Fibroblast of upper back skin (primary cell): ENCODE measurements around the gene TMSB10.

ENCODE experiments used
- DNase-seq: peaks from one replicate; pipeline ENCODE4 v3.0.0-alpha.2; 2013

The TMSB10 gene

GRCh38 chr2:84880645-84881521, 24.6 kb upstream of the TMSB10 start, which contains the start of gene TRABD2A:
Gene TRABD2A (minus strand): TSS chr2:84881084. CDS start chr2:84881039, 45 bp downstream.
- no peak for DNase-seq

GRCh38 chr2:84881581-84882413, 23.7 kb upstream of the TMSB10 start:
- peak; percentile 81 for DNase-seq

GRCh38 chr2:84882414-84882738, 23.1 kb upstream of the TMSB10 start:
- no peak for DNase-seq

GRCh38 chr2:84882775-84883550, 22.5 kb upstream of the TMSB10 start:
- DNase-seq, result peak; percentile 73

- DNase-seq, result no peak
These were observed 21.0 kb upstream of the TMSB10 start for GRCh38 chr2:84884449-84884848.

- DNase-seq, result no peak
These were observed 20.3 kb upstream of the TMSB10 start for GRCh38 chr2:84885111-84885510.

GRCh38 chr2:84886791-84887190, 18.7 kb upstream of the TMSB10 start:
- DNase-seq, result no peak

GRCh38 chr2:84888401-84889276, 16.8 kb upstream of the TMSB10 start:
- DNase-seq, result peak; percentile 66

GRCh38 chr2:84889332-84889731, 16.1 kb upstream of the TMSB10 start:
- DNase-seq, result no peak

- no peak for DNase-seq
These were observed 14.0 kb upstream of the TMSB10 start for GRCh38 chr2:84891355-84892010.

- DNase-seq, result no peak
These were observed 11.3 kb upstream of the TMSB10 start for GRCh38 chr2:84894131-84894586.

- peak; percentile 89 for DNase-seq
These were observed 10.5 kb upstream of the TMSB10 start for GRCh38 chr2:84894758-84895520.

- peak; percentile 52 for DNase-seq
These were observed 8.9 kb upstream of the TMSB10 start for GRCh38 chr2:84896567-84896966.

- peak; percentile 47 for DNase-seq
These were observed 7.7 kb upstream of the TMSB10 start for GRCh38 chr2:84897773-84898172.

GRCh38 chr2:84899304-84900204, 5.9 kb upstream of the TMSB10 start:
- no peak for DNase-seq

GRCh38 chr2:84900971-84901370, 4.5 kb upstream of the TMSB10 start:
- no peak for DNase-seq

- peak; percentile 78 for DNase-seq
These were observed 3.8 kb upstream of the TMSB10 start for GRCh38 chr2:84901593-84902120.

- no peak for DNase-seq
These were observed 2.9 kb upstream of the TMSB10 start for GRCh38 chr2:84902526-84902925.

- DNase-seq, result no peak
These were observed 1.3 kb upstream of the TMSB10 start for GRCh38 chr2:84904151-84904550.
